HepG2 (cell line): Measurements from ENCODE around the gene RPS19BP1. TPM values are rescaled to one million over a fixed set of nuclear protein-coding genes. Genes with fewer than 3 reads are reported as not detected.

Experiments used
- ATAC-seq: fragments of 200-7000 bp; cut with Tn5 transposase; 3 replicates; pipeline ENCODE4 v1.9.1; 2020; ENCODE audit warnings: mild to moderate bottlenecking, moderate library complexity
- BruUV-seq: library from RNA; stranded (reverse); fragments of 400-500 nt; replicated peaks from 2 replicates; lab custom pipeline; 2021; lab: Mats Ljungman, UMichigan
- CTCF ChIA-PET: fragments of 300-600 bp; formaldehyde crosslinking; extraction: SDS; loops from one replicate; lab custom pipeline; 2021; ENCODE audit warnings: low total read pairs, inconsistent platforms, low intra/inter-chr PET ratio; lab: Yijun Ruan, JAX
- POLR2A ChIA-PET: fragments of 350-600 bp; sonication (Branson Sonifier 250); formaldehyde crosslinking; loops from one replicate; lab custom pipeline; 2020; ENCODE audit warnings: antibody characterized with exemption, inconsistent platforms; lab: Yijun Ruan, JAX
- DNase-seq: peaks from one replicate; pipeline ENCODE4 v3.0.0-alpha.2; 2015; ENCODE audit warnings: low spot score
- FAIRE-seq: peaks from 3 replicates; lab custom pipeline; 2011; peaks lifted over from hg19 to GRCh38; lab: Jason Lieb, UNC
- H2AFZ ChIP-seq: one replicate; pipeline ENCODE4 v1.6.1; 2011; ENCODE audit warnings: low read length, inconsistent platforms
- H3K27ac ChIP-seq: fragments of 300-600 bp; 3 replicates; pipeline ENCODE4 v1.8.0; 2011; ENCODE audit warnings: mixed run types, mild to moderate bottlenecking, mixed read lengths, low read length, inconsistent platforms; ENCODE audit not compliant: insufficient read depth; ENCODE audit errors: extremely low read length
- H3K27me3 ChIP-seq, 2 experiments: fragments of 200-600 bp in 1 of 2; 2 replicates in 1 of 2; 3 replicates in 1 of 2; pipeline versions ENCODE4 v1.6.0 to v1.8.0; 2011; ENCODE audit warnings: low read length in 2 of 2, mild to moderate bottlenecking in 2 of 2, moderate library complexity in 2 of 2, inconsistent platforms in 1 of 2; ENCODE audit not compliant: insufficient read depth in 2 of 2, control insufficient read depth in 1 of 2
- H3K36me3 ChIP-seq, 2 experiments: fragments of 200-600 bp in 1 of 2; replicated peaks in 1 of 2; 2 replicates in 1 of 2; 3 replicates in 1 of 2; pipeline versions ENCODE4 v1.5.1 to v1.8.0; 2011; ENCODE audit warnings: low read length in 2 of 2, inconsistent platforms in 1 of 2; ENCODE audit not compliant: insufficient read depth in 2 of 2, control insufficient read depth in 1 of 2
- H3K4me1 ChIP-seq: 2 replicates; pipeline ENCODE4 v1.5.1; 2012; ENCODE audit warnings: low read length, inconsistent platforms; ENCODE audit not compliant: insufficient read depth
- H3K4me2 ChIP-seq: 2 replicates; pipeline ENCODE4 v1.6.0; 2011; ENCODE audit warnings: low read depth, low read length, inconsistent platforms
- H3K4me3 ChIP-seq, 3 experiments: fragments of 200-600 bp in 1 of 3; sonication (generic), shearing (Covaris generic) in 1 of 3; replicated peaks in 1 of 3; 2 replicates each; pipeline ENCODE4 v1.5.1; 2011 to 2016; ENCODE audit warnings: low read length in 3 of 3, inconsistent platforms in 2 of 3, low read depth in 2 of 3, mild to moderate bottlenecking in 2 of 3, control low read depth in 1 of 3, mixed read lengths in 1 of 3; ENCODE audit not compliant: insufficient read depth in 1 of 3
- H3K79me2 ChIP-seq: one replicate; pipeline ENCODE4 v1.6.1; 2011; ENCODE audit warnings: low read length, inconsistent platforms; ENCODE audit not compliant: insufficient read depth
- H3K9ac ChIP-seq: 2 replicates; pipeline ENCODE4 v1.6.0; 2011; ENCODE audit warnings: mild to moderate bottlenecking, low read depth, low read length, inconsistent platforms; ENCODE audit not compliant: insufficient read depth
- H3K9me3 ChIP-seq: 2 replicates; pipeline ENCODE4 v1.5.1; 2012; ENCODE audit warnings: mild to moderate bottlenecking, low read length
- H4K20me1 ChIP-seq: 2 replicates; pipeline ENCODE4 v1.6.0; 2011; ENCODE audit warnings: inconsistent platforms, mild to moderate bottlenecking, low read length, moderate library complexity; ENCODE audit not compliant: insufficient read depth
- ARHGAP35 ChIP-seq: sonication (generic); formaldehyde crosslinking; IDR thresholded peaks from 2 replicates; pipeline ENCODE4 v1.9.0; 2022; ENCODE audit warnings: mild to moderate bottlenecking, inconsistent platforms, moderate library complexity, missing genetic modification reagents, borderline replicate concordance
- EZH2 ChIP-seq: conservative IDR thresholded peaks from 2 replicates; pipeline ENCODE4 v1.6.1; 2012; ENCODE audit warnings: mild to moderate bottlenecking, low read depth, low read length, moderate library complexity
- NFYB ChIP-seq: sonication (generic); formaldehyde crosslinking; IDR thresholded peaks from 2 replicates; pipeline ENCODE4 v1.4.0; 2020; ENCODE audit warnings: missing genetic modification reagents
- RFX1 ChIP-seq: fragments of 450-650 bp; IDR thresholded peaks from 2 replicates; pipeline ENCODE4 v1.6.1; 2017
- SRSF9 ChIP-seq: fragments of 200-400 bp; formaldehyde crosslinking; IDR thresholded peaks from 2 replicates; pipeline ENCODE4 v1.6.1; 2018; ENCODE audit warnings: borderline replicate concordance, mild to moderate bottlenecking, low read depth, low read length; ENCODE audit not compliant: insufficient read depth, poor library complexity, severe bottlenecking
- TEF ChIP-seq: sonication (generic); formaldehyde crosslinking; IDR thresholded peaks from 2 replicates; pipeline ENCODE4 v1.5.0; 2020; ENCODE audit warnings: missing genetic modification reagents
- ZBTB7B ChIP-seq: sonication (generic); formaldehyde crosslinking; IDR thresholded peaks from 2 replicates; pipeline ENCODE4 v1.4.0; 2020; ENCODE audit warnings: missing genetic modification reagents
- ZHX1 ChIP-seq: sonication (generic); formaldehyde crosslinking; IDR thresholded peaks from 2 replicates; pipeline ENCODE4 v1.8.1; 2022; ENCODE audit warnings: low read depth, mild to moderate bottlenecking, missing genetic modification reagents
- ZNF234 ChIP-seq: sonication (generic); formaldehyde crosslinking; conservative IDR thresholded peaks from 2 replicates; pipeline ENCODE4 v1.5.1; 2020; ENCODE audit warnings: mild to moderate bottlenecking, missing genetic modification reagents
- ZNF263 ChIP-seq: sonication (generic); formaldehyde crosslinking; IDR thresholded peaks from 2 replicates; pipeline ENCODE4 v1.4.0; 2020; ENCODE audit warnings: missing genetic modification reagents
- ZNF333 ChIP-seq: sonication (generic); formaldehyde crosslinking; IDR thresholded peaks from 2 replicates; pipeline ENCODE4 v1.4.0; 2020; ENCODE audit warnings: mild to moderate bottlenecking, missing genetic modification reagents, borderline replicate concordance
- ZNF513 ChIP-seq: sonication (generic); formaldehyde crosslinking; conservative IDR thresholded peaks from 2 replicates; pipeline ENCODE4 v1.5.0; 2020; ENCODE audit warnings: missing genetic modification reagents
- WGBS: methylation state at CpG from one replicate; pipeline ENCODE4 v1.1.6; 2017; ENCODE audit warnings: low lambda C conversion rate; 5-methylcytosine and 5-hydroxymethylcytosine counted together
- in situ Hi-C: cut with HindIII; loops from 2 replicates; pipeline ENCODE4 v1.10.0; 2017; ENCODE audit warnings: low pct_unique_long_range_greater_than_20kb; ENCODE audit not compliant: extremely low pct_ligation_motif_present
- intact Hi-C: fragments of 100-400 bp; cut with micrococcal nuclease; formaldehyde crosslinking; loops from one replicate; pipeline ENCODE4 v1.10.0; 2022; ENCODE audit not compliant: unreplicated experiment
- polyA plus RNA-seq, 8 experiments: library from polyadenylated mRNA; depleted of rRNA in 3 of 8; stranded (reverse) in 7 of 8; unstranded in 1 of 8; fragments of >200 nt; fragmentation: Illumina TruSeq in 4 of 8; extraction: Trizol in 4 of 8; gene quantifications; 2 replicates each; pipeline versions ENCODE4 v1.2.1 to v1.2.3, GENCODE V29; 2011 to 2016; ENCODE audit warnings: low read depth in 4 of 8, missing spikeins in 1 of 8, mixed read lengths in 1 of 8; ENCODE audit not compliant: insufficient read depth in 1 of 8
- total RNA-seq, 5 experiments: library from RNA; depleted of rRNA; stranded (reverse); fragments of >200 nt; fragmentation: Illumina TruSeq; extraction: Trizol; gene quantifications; 2 replicates each; pipeline ENCODE4 v1.2.3, GENCODE V29; 2016; ENCODE audit warnings: low read depth in 1 of 5

Gene RPS19BP1
- total and polyA plus RNA-seq, 2 of the 13 experiments (the other 11 are each of a cell fraction or from before 2014, with no cell fraction given) = 44.3 to 81.3 TPM

- H3K9me3 ChIP-seq = no peaks in the 10 kb centered on the region
- in situ Hi-C loops = loop anchor here (5.0 kb wide), 2 partner anchors 269 to 489 kb away; no protein-coding TSS in a partner anchor
- ATAC-seq (no peak), DNase-seq (no peak), FAIRE-seq (no peak)
- WGBS = no CpG with 5 or more reads among the region's 2 CpGs
- no peaks in the 10 kb centered on the region for H3K79me2 ChIP-seq
- no peak overlapping the region for H3K4me3 ChIP-seq
- H3K4me1 ChIP-seq = peaks cover 23% of the 10 kb centered on the region
- intact Hi-C loops = no loop called here
- H3K36me3 ChIP-seq = no peaks in the 10 kb centered on the region
- peaks cover 2 to 18% of the 10 kb centered on the region in 2 experiments; a peak in 3 of 5 replicates for H3K27me3 ChIP-seq
- H2AFZ ChIP-seq = no peak overlapping the region
- H3K9ac ChIP-seq = no peak overlapping the region
- ChIA-PET POLR2A (no interaction called here), CTCF (no interaction called here)
- TF ChIP-seq TEF (CRISPR knock-in tag) (no peak), ZNF263 (CRISPR knock-in tag) (no peak), RFX1 (peak; percentile 39; the same call in 1 of the 2 replicates)
- H3K27ac ChIP-seq = no peak overlapping the region
- BruUV-seq = no TSS peak
- no peaks in the 10 kb centered on the region for H4K20me1 ChIP-seq
- no peak overlapping the region for H3K4me2 ChIP-seq
These were observed 5.4 kb upstream of the RPS19BP1 start for GRCh38 chr22:39537975-39538374.

GRCh38 chr22:39536711-39537110 is 4.2 kb upstream of the RPS19BP1 start:
- Histone ChIP-seq H4K20me1 (no peaks in the 10 kb centered on the region), H3K36me3 (no peaks in the 10 kb centered on the region), H3K4me3 (no peak overlapping the region), H3K27me3 (peaks cover 2 to 18% of the 10 kb centered on the region in 2 experiments; a peak in 3 of 5 replicates), H3K9me3 (no peaks in the 10 kb centered on the region), H3K27ac (no peak overlapping the region), H3K4me2 (no peak overlapping the region), H3K79me2 (peaks cover 8% of the 10 kb centered on the region), H3K4me1 (peaks cover 26% of the 10 kb centered on the region), H2AFZ (no peak overlapping the region), H3K9ac (no peak overlapping the region)
- ChIA-PET CTCF (interaction anchor here (1.1 to 4.0 kb wide), 2 partner anchors 488 to 500 kb away, joined by 3 to 21 read pairs; no protein-coding TSS in a partner anchor), POLR2A (no interaction called here)
- WGBS = 2% methylated on average over 8 of the region's 8 CpGs
- FAIRE-seq = no peak
- no peak for ATAC-seq
- no peak for DNase-seq
- in situ Hi-C loops (loop anchor here (5.0 kb wide), 2 partner anchors 271 to 491 kb away; no protein-coding TSS in a partner anchor), intact Hi-C loops (no loop called here)
- no TSS peak for BruUV-seq
- TF ChIP-seq ZNF513 (CRISPR knock-in tag) (no peak), ZBTB7B (CRISPR knock-in tag) (no peak), NFYB (CRISPR knock-in tag) (no peak), ZNF234 (CRISPR knock-in tag) (no peak), EZH2 (no peak), ZHX1 (CRISPR knock-in tag) (no peak), ZNF333 (no peak), ARHGAP35 (CRISPR knock-in tag) (no peak), SRSF9 (no peak)
